Stomach (tissue), 4 donors: Measurements from ENCODE around the gene UHRF1.

Source experiments
- EP300 ChIP-seq: sonication (generic); formaldehyde crosslinking; IDR thresholded peaks from one replicate; pipeline ENCODE4 v1.6.1; 2017; ENCODE audit warnings: antibody characterized with exemption
- TF ChIP-seq, protein P1 (sequence below), 7 experiments: fragments of 450-650 bp in 4 of 7; fragments of 200-600 bp in 3 of 7; sonication (generic) in 3 of 7; IDR thresholded peaks; one replicate each; pipeline ENCODE4 v1.5.1; 2016 to 2019; ENCODE audit warnings: antibody characterized with exemption in 7 of 7, control low read depth in 2 of 7, mild to moderate bottlenecking in 1 of 7

DNA sequence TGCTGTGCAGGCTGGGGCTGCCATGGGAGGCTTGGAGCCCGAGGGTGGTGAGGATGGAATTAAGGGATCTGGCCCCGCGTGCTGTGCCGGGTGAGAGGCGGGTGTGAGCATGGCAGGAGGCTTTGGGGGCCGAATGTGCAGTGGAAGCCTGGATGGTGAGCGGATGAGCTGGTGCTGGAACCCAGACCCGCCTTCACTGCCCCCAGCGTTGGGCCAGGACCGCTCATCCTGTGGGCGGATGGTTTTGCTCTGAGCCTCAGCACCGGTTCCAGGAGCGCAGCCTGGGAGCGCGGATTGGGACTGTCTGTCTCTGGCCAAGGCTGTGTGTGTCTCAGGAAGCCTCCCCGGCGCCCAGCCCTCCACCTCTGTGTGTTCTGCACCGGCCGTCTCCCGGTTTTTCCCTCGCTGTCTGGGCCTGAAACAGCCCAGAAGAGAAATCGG is 76.3 kb downstream of the UHRF1 start:
- TF ChIP-seq, protein P1, sequence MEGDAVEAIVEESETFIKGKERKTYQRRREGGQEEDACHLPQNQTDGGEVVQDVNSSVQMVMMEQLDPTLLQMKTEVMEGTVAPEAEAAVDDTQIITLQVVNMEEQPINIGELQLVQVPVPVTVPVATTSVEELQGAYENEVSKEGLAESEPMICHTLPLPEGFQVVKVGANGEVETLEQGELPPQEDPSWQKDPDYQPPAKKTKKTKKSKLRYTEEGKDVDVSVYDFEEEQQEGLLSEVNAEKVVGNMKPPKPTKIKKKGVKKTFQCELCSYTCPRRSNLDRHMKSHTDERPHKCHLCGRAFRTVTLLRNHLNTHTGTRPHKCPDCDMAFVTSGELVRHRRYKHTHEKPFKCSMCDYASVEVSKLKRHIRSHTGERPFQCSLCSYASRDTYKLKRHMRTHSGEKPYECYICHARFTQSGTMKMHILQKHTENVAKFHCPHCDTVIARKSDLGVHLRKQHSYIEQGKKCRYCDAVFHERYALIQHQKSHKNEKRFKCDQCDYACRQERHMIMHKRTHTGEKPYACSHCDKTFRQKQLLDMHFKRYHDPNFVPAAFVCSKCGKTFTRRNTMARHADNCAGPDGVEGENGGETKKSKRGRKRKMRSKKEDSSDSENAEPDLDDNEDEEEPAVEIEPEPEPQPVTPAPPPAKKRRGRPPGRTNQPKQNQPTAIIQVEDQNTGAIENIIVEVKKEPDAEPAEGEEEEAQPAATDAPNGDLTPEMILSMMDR (IDR thresholded peaks at IDR 0.05): no peak
- TF ChIP-seq EP300: no peak
